MM.1S (cell line): ENCODE measurements around the gene NTRK2.

Experiments used
- DNase-seq: peaks from one replicate; pipeline ENCODE4 v3.0.0-alpha.2; 2015
- H2AFZ ChIP-seq: fragments of 300-600 bp; sonication (generic); 2 replicates; pipeline ENCODE4 v1.6.0; 2016; ENCODE audit warnings: antibody characterized with exemption, low read length
- H3F3A ChIP-seq: fragments of 300-600 bp; sonication (generic); 2 replicates; pipeline ENCODE4 v1.6.1; 2016; ENCODE audit warnings: mild to moderate bottlenecking, antibody characterized with exemption, low read length, moderate library complexity, mixed read lengths; ENCODE audit not compliant: insufficient read depth
- H3K27ac ChIP-seq: fragments of 300-600 bp; sonication (generic); 2 replicates; pipeline ENCODE4 v1.5.1; 2016; ENCODE audit warnings: mild to moderate bottlenecking, low read length
- H3K27me3 ChIP-seq: fragments of 300-600 bp; sonication (generic); replicated peaks from 2 replicates; pipeline ENCODE4 v1.6.0; 2016; ENCODE audit warnings: low read length; ENCODE audit not compliant: insufficient read depth
- H3K36me3 ChIP-seq: fragments of 300-600 bp; sonication (generic); replicated peaks from 2 replicates; pipeline ENCODE4 v1.6.1; 2016; ENCODE audit warnings: mild to moderate bottlenecking, low read length, mixed read lengths; ENCODE audit not compliant: insufficient read depth
- H3K4me1 ChIP-seq: fragments of 300-600 bp; sonication (generic); 2 replicates; pipeline ENCODE4 v1.6.1; 2016; ENCODE audit warnings: low read length, mixed read lengths
- H3K4me2 ChIP-seq: fragments of 300-600 bp; sonication (generic); 2 replicates; pipeline ENCODE4 v1.6.0; 2016; ENCODE audit warnings: low read depth, low read length
- H3K4me3 ChIP-seq: fragments of 300-600 bp; sonication (generic); 2 replicates; pipeline ENCODE4 v1.5.1; 2016; ENCODE audit warnings: low read length, mixed read lengths
- H3K79me2 ChIP-seq: fragments of 300-600 bp; sonication (generic); 2 replicates; pipeline ENCODE4 v1.6.1; 2016; ENCODE audit warnings: mixed run types, low read length, mixed read lengths
- H3K9ac ChIP-seq: fragments of 300-600 bp; sonication (generic); 2 replicates; pipeline ENCODE4 v1.6.1; 2016; ENCODE audit warnings: low read length, mixed read lengths
- H3K9me2 ChIP-seq: fragments of 300-600 bp; sonication (generic); replicated peaks from 2 replicates; pipeline ENCODE4 v1.6.1; 2016; ENCODE audit warnings: mild to moderate bottlenecking, low read length, mixed read lengths; ENCODE audit not compliant: insufficient read depth
- H3K9me3 ChIP-seq: fragments of 300-600 bp; sonication (generic); replicated peaks from 2 replicates; pipeline ENCODE4 v1.6.1; 2016; ENCODE audit warnings: mild to moderate bottlenecking, low read length, mixed read lengths; ENCODE audit not compliant: insufficient read depth
- H4K20me1 ChIP-seq: fragments of 300-600 bp; sonication (generic); 2 replicates; pipeline ENCODE4 v1.6.1; 2016; ENCODE audit warnings: mild to moderate bottlenecking, low read length, moderate library complexity, mixed read lengths; ENCODE audit not compliant: insufficient read depth
- EZH2 ChIP-seq: fragments of 300-600 bp; sonication (generic); optimal IDR thresholded peaks from 2 replicates; pipeline ENCODE3; 2017; ENCODE audit warnings: low read depth, mild to moderate bottlenecking, antibody characterized with exemption, low read length, mixed read lengths
- EZH2phosphoT487 ChIP-seq: fragments of 300-600 bp; sonication (generic); IDR thresholded peaks from 2 replicates; pipeline ENCODE4 v1.6.1; 2018; ENCODE audit warnings: antibody characterized with exemption, low read length
- TF ChIP-seq, protein P1 (sequence below): fragments of 300-600 bp; sonication (generic); IDR thresholded peaks from 2 replicates; pipeline ENCODE4 v1.5.1; 2016; ENCODE audit warnings: antibody characterized with exemption, low read length, mixed read lengths

The NTRK2 gene

DNA sequence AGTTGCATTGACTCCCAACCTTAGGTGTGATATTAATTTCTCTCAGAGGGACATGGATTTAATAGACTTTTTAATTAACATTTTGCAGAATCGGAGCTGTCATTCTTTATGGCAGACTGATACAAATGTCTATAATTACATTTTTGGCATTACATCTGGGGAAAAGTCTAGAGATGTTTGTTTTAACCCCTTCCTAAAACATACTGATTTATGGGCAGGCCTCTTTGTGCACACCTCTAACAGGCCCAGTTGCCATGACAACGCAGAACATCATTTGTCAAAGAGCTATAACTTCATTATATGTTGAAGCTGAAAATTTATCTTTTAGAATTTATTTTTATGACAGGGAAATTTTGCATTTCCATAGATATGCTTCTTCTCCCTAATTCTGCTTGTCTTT lies 158.5 kb downstream of the NTRK2 start:
- Histone ChIP-seq H3K79me2 (no peaks in the 10 kb centered on the region), H2AFZ (no peak overlapping the region), H3K36me3 (no peaks in the 10 kb centered on the region), H3K27me3 (no peaks in the 10 kb centered on the region), H3F3A (peaks cover 18% of the 10 kb centered on the region), H4K20me1 (no peaks in the 10 kb centered on the region), H3K4me1 (peaks cover 24% of the 10 kb centered on the region), H3K9ac (no peak overlapping the region), H3K9me2 (no peaks in the 10 kb centered on the region), H3K9me3 (no peaks in the 10 kb centered on the region), H3K4me2 (no peak overlapping the region), H3K27ac (no peak overlapping the region), H3K4me3 (no peak overlapping the region)
- TF ChIP-seq EZH2 (no peak), EZH2phosphoT487 (no peak)
- TF ChIP-seq, protein P1, sequence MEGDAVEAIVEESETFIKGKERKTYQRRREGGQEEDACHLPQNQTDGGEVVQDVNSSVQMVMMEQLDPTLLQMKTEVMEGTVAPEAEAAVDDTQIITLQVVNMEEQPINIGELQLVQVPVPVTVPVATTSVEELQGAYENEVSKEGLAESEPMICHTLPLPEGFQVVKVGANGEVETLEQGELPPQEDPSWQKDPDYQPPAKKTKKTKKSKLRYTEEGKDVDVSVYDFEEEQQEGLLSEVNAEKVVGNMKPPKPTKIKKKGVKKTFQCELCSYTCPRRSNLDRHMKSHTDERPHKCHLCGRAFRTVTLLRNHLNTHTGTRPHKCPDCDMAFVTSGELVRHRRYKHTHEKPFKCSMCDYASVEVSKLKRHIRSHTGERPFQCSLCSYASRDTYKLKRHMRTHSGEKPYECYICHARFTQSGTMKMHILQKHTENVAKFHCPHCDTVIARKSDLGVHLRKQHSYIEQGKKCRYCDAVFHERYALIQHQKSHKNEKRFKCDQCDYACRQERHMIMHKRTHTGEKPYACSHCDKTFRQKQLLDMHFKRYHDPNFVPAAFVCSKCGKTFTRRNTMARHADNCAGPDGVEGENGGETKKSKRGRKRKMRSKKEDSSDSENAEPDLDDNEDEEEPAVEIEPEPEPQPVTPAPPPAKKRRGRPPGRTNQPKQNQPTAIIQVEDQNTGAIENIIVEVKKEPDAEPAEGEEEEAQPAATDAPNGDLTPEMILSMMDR: no peak
- no peak for DNase-seq

DNA sequence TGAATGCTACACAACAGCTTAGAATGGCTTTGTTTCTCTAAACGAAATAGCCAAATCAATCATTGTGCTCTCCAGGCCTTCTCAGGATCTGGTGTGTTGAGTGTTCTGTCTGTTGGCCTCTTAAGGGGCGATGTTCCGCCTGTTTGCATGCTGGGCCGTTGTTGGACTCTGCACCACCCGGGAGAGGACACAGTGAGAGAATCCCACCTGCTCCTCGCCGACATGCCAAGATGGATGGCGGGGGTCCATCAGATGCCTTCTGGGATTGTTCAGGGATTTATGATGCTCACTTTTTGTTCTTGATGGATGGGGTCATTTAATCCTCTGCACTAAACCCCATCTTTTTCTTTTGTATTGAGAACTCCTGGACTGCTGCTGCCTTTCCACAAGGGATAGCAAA lies 159.9 kb downstream of the NTRK2 start:
- H3F3A ChIP-seq: peaks cover 4% of the 10 kb centered on the region; the same call in 1 of the 2 replicates
- H3K4me3 ChIP-seq: no peak overlapping the region
- no peak overlapping the region for H3K4me2 ChIP-seq
- H3K9ac ChIP-seq: no peak overlapping the region
- H3K9me2 ChIP-seq: no peaks in the 10 kb centered on the region
- H2AFZ ChIP-seq: no peak overlapping the region
- H3K4me1 ChIP-seq: peaks cover 12% of the 10 kb centered on the region
- no peak overlapping the region for H3K27ac ChIP-seq
- H3K27me3 ChIP-seq: no peaks in the 10 kb centered on the region
- no peaks in the 10 kb centered on the region for H3K9me3 ChIP-seq
- H3K79me2 ChIP-seq: no peaks in the 10 kb centered on the region
- H3K36me3 ChIP-seq: no peaks in the 10 kb centered on the region
- H4K20me1 ChIP-seq: no peaks in the 10 kb centered on the region
- DNase-seq: no peak
- TF ChIP-seq EZH2phosphoT487 (no peak), EZH2 (no peak)
- TF ChIP-seq, protein P1: no peak

DNA sequence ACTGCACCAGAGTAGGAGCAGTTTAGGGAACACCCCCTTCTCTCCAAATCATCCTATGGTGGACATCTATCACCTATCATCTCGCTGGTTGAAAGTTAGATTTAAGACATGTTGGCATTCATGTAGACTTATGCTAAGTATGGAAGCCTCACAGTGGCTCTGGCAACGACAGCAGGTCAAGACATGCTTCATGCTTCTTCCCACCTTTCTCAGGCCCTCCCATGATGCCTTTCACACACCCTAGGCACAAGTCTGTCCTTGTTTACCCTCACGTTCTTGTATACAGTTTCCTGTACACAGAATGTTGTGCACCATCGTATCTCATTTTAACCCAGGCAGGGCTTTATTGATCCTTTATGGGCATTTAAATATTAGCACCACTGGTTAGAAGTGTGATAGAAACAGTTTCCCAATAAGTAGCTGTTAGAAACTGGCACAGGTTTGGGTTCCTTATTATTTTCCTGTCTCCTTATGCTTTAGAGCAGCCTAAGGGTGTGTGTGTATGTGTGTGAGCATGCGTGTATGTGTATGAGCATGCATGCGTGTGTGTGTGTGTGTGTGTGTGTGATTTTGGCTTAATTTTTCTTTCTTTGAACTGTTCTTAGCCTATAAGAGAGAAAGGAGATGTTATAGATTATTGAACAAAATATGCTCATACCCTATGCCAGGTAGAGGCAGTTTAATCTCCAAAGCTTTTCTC lies 160.6 kb downstream of the NTRK2 start:
- no peaks in the 10 kb centered on the region; the same call in 1 of the 2 replicates for H3F3A ChIP-seq
- H4K20me1 ChIP-seq: no peaks in the 10 kb centered on the region
- H3K4me1 ChIP-seq: peaks cover 5% of the 10 kb centered on the region
- no peaks in the 10 kb centered on the region for H3K9me2 ChIP-seq
- no peak overlapping the region for H3K9ac ChIP-seq
- no peak overlapping the region for H3K4me2 ChIP-seq
- DNase-seq: no peak
- TF ChIP-seq, protein P1: no peak
- TF ChIP-seq EZH2phosphoT487 (no peak), EZH2 (no peak)
- H3K9me3 ChIP-seq: no peaks in the 10 kb centered on the region
- no peaks in the 10 kb centered on the region for H3K36me3 ChIP-seq
- H3K4me3 ChIP-seq: no peak overlapping the region
- H3K27ac ChIP-seq: no peak overlapping the region
- H3K27me3 ChIP-seq: no peaks in the 10 kb centered on the region
- no peak overlapping the region for H2AFZ ChIP-seq
- H3K79me2 ChIP-seq: no peaks in the 10 kb centered on the region
